NCI-H748 (cell line): Measurements from ENCODE around the gene PPBP.
A peak's percentile ranks its signal among the peaks of the same experiment; 100 is the strongest.
"Not testable (repeated sequence)": the region's sequence is repeated elsewhere in the genome, so short reads cannot be mapped to it uniquely, and the experiment has no call there.

Experiments
- DNase-seq: peaks from one replicate; lab custom pipeline; 2025; ENCODE audit not compliant: unreplicated experiment; lab: John Stamatoyannopoulos, UW

The PPBP gene

GRCh38 chr4:73950376-73950920 is 37.5 kb downstream of the PPBP start:
- DNase-seq = not testable (repeated sequence)

- no peak for DNase-seq
Measured at GRCh38 chr4:73948990-73949706, 38.8 kb downstream of the PPBP start.

GRCh38 chr4:73948291-73948690 is 39.7 kb downstream of the PPBP start:
- DNase-seq = no peak

GRCh38 chr4:73947239-73947985 is 40.6 kb downstream of the PPBP start:
- DNase-seq = peak; percentile 82

GRCh38 chr4:73945674-73946449 is 42.1 kb downstream of the PPBP start:
- peak; percentile 60 for DNase-seq

GRCh38 chr4:73945140-73945539 is 42.9 kb downstream of the PPBP start:
- no peak for DNase-seq

- DNase-seq = no peak
Measured at GRCh38 chr4:73944061-73944875, 43.7 kb downstream of the PPBP start.

GRCh38 chr4:73943555-73943954 is 44.4 kb downstream of the PPBP start:
- no peak for DNase-seq

GRCh38 chr4:73936969-73937368 is 51.0 kb downstream of the PPBP start:
- DNase-seq = no peak
